ENCODE measurements around the gene SPARC.
"Not testable (repeated sequence)": the region's sequence is repeated elsewhere in the genome, so short reads cannot be mapped to it uniquely, and the experiment has no call there.

SPARC gene

DNA sequence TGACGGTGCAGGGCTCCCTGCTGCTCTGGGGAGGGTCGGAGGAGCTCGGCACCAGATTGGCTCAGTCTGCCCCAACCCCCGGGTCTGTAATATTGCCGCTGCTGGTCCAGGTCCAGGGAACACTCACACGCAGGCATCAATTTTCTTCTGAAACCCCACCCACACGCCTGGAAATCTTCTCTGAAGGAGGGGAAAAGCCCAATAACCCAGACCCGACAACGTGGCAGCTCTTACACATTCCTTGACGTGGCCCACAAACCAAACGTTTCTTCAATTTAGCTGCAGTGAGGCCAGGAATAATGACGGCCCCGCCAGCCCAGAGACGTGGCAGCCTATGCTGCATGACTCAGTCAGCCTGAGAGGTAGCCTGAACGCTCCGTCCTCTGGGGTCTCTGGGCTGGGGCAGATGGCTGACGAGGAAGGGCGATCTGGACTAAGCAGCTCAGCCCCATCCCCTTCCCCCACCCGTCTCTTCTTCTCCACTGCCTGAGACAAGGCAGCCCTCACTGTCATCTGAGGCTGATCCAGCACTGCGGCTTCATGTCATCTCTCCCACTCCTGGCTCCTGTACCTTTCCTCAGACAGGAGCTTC is 9.9 kb upstream of the SPARC start:
- no peak overlapping the region for H3K27ac ChIP-seq (ENCODE audit: insufficient read depth in 1 of 2, low read depth in 1 of 2, low read length in 2 of 2, poor library complexity in 1 of 2, severe bottlenecking in 2 of 2)
- no peaks in the 10 kb centered on the region for H3K4me1 ChIP-seq (ENCODE audit: control extremely low read depth in 1 of 4, control insufficient read depth in 4 of 4, insufficient read depth in 4 of 4, low read length in 3 of 4)
- H3K27me3 ChIP-seq (replicated peaks in 2 of 5; ENCODE audit: control insufficient read depth in 4 of 5, insufficient read depth in 5 of 5, low read length in 4 of 5) = no peaks in the 10 kb centered on the region
- CTCF ChIA-PET = interaction anchor here (1.0 to 4.0 kb wide), 7 partner anchors 8 to 45 kb away, joined by 3 to 12 read pairs (median 4); partner anchors contain the start of gene SPARC
- DNase-seq = no peak
- no peak overlapping the region for H3K4me3 ChIP-seq (ENCODE audit: control insufficient read depth in 1 of 7, extremely low read depth in 1 of 7, insufficient read depth in 4 of 7, low read depth in 2 of 7, low read length in 6 of 7)
- H3K36me3 ChIP-seq (ENCODE audit: control insufficient read depth in 4 of 4, insufficient read depth in 4 of 4, low read length in 3 of 4) = no peaks in the 10 kb centered on the region
- H3K9me3 ChIP-seq (ENCODE audit: control extremely low read depth in 1 of 5, control insufficient read depth in 4 of 5, insufficient read depth in 2 of 5, low read depth in 1 of 5, low read length in 4 of 5) = no peaks in the 10 kb centered on the region
- 68% methylated on average over 17 of the region's 20 CpGs for WGBS (ENCODE audit: insufficient coverage)
- POLR2A ChIA-PET = no interaction called here

DNA sequence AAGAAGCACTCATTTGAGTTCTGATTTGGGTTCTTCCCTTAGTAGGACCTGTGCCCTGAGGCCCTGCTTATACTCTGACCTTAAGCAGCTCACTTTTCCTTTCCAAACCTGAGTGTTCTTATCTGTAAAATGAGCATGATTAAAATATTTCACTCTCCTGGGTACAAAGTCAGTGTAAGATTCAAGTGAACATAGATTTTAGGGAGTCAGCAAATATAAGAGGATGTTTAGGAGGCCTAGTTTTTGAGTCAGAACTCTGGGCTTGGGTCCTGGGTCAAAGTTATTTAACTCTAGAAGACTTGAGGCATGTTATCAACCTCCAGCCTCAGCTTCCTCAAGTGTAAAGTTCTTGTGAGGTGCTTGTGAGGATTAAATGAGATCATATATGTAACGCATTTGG is 8.7 kb upstream of the SPARC start:
- no CpG with 5 or more reads among the region's 1 CpG for WGBS (ENCODE audit: insufficient coverage)
- Histone ChIP-seq H3K27me3 (replicated peaks in 2 of 5; ENCODE audit: control insufficient read depth in 4 of 5, insufficient read depth in 5 of 5, low read length in 4 of 5) (no peaks in the 10 kb centered on the region), H3K4me1 (ENCODE audit: control extremely low read depth in 1 of 4, control insufficient read depth in 4 of 4, insufficient read depth in 4 of 4, low read length in 3 of 4) (no peaks in the 10 kb centered on the region), H3K9me3 (ENCODE audit: control extremely low read depth in 1 of 5, control insufficient read depth in 4 of 5, insufficient read depth in 2 of 5, low read depth in 1 of 5, low read length in 4 of 5) (no peaks in the 10 kb centered on the region), H3K27ac (ENCODE audit: insufficient read depth in 1 of 2, low read depth in 1 of 2, low read length in 2 of 2, poor library complexity in 1 of 2, severe bottlenecking in 2 of 2) (no peak overlapping the region), H3K4me3 (ENCODE audit: control insufficient read depth in 1 of 7, extremely low read depth in 1 of 7, insufficient read depth in 4 of 7, low read depth in 2 of 7, low read length in 6 of 7) (no peak overlapping the region), H3K36me3 (ENCODE audit: control insufficient read depth in 4 of 4, insufficient read depth in 4 of 4, low read length in 3 of 4) (no peaks in the 10 kb centered on the region)
- DNase-seq = no peak
- ChIA-PET CTCF (interaction anchor here (1.0 to 4.0 kb wide), 4 partner anchors 8 to 18 kb away, joined by 3 to 12 read pairs (median 4); partner anchors contain the start of gene SPARC), POLR2A (no interaction called here)

DNA sequence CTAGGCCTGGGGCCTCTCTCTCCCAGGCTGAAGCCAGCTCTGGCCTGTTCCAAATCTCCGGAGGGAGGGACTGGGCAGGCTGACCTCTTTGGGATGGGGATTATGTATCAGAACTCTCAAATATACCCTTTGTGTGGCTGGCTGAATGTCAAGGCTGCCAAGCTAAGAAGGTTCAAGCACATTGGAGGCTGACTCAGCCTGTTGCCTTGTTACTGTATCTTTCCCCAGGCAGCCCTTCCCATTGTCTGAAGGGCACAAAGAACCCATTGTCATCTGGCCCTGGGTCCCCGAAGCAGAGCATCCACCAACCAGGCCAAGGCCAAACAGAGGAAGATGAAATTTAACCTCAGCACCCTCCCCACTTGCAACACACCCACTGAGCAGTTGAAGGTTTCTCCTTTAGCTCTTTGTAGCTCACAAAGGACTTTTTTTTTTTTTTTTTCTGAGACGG is 7.3 kb upstream of the SPARC start:
- Histone ChIP-seq H3K4me3 (ENCODE audit: control insufficient read depth in 1 of 7, extremely low read depth in 1 of 7, insufficient read depth in 4 of 7, low read depth in 2 of 7, low read length in 6 of 7) (no peak overlapping the region), H3K9me3 (ENCODE audit: control extremely low read depth in 1 of 5, control insufficient read depth in 4 of 5, insufficient read depth in 2 of 5, low read depth in 1 of 5, low read length in 4 of 5) (no peaks in the 10 kb centered on the region), H3K27ac (ENCODE audit: insufficient read depth in 1 of 2, low read depth in 1 of 2, low read length in 2 of 2, poor library complexity in 1 of 2, severe bottlenecking in 2 of 2) (no peak overlapping the region), H3K4me1 (ENCODE audit: control extremely low read depth in 1 of 4, control insufficient read depth in 4 of 4, insufficient read depth in 4 of 4, low read length in 3 of 4) (no peaks in the 10 kb centered on the region), H3K27me3 (replicated peaks in 2 of 5; ENCODE audit: control insufficient read depth in 4 of 5, insufficient read depth in 5 of 5, low read length in 4 of 5) (no peaks in the 10 kb centered on the region), H3K36me3 (ENCODE audit: control insufficient read depth in 4 of 4, insufficient read depth in 4 of 4, low read length in 3 of 4) (no peaks in the 10 kb centered on the region)
- WGBS (ENCODE audit: insufficient coverage) = 100% methylated on average over 1 of the region's 3 CpGs
- no peak for DNase-seq
- POLR2A ChIA-PET = no interaction called here
- CTCF ChIA-PET = interaction anchor here (1.2 to 1.5 kb wide), 4 partner anchors 12 to 37 kb away, joined by 4 to 7 read pairs (median 4); no protein-coding TSS in a partner anchor

DNA sequence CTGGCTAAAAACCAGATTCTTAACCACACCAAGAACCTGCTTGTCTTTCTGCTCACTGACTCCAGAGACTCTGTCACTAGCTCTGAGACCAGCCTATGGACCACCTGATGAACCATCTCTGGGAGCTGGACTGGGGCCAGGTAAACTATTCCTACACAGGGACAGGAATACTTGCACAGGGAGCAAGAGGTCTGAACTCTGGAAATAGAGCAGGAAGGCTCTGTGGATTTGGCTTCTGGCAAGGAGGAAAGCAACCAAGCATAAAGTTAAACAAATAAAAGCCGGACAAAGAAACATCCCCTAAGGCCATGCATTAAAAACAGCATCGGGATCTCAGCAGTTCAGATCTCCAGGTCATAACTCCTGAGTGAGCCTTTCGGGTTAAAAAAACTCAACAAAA is 5.6 kb upstream of the SPARC start:
- CTCF ChIA-PET = interaction anchor here (1.3 kb wide), 1 partner anchor 15 kb away, joined by 3 read pairs; no protein-coding TSS in a partner anchor
- Histone ChIP-seq H3K27ac (ENCODE audit: insufficient read depth in 1 of 2, low read depth in 1 of 2, low read length in 2 of 2, poor library complexity in 1 of 2, severe bottlenecking in 2 of 2) (no peak overlapping the region), H3K27me3 (replicated peaks in 2 of 5; ENCODE audit: control insufficient read depth in 4 of 5, insufficient read depth in 5 of 5, low read length in 4 of 5) (no peaks in the 10 kb centered on the region), H3K9me3 (ENCODE audit: control extremely low read depth in 1 of 5, control insufficient read depth in 4 of 5, insufficient read depth in 2 of 5, low read depth in 1 of 5, low read length in 4 of 5) (no peaks in the 10 kb centered on the region), H3K36me3 (ENCODE audit: control insufficient read depth in 4 of 4, insufficient read depth in 4 of 4, low read length in 3 of 4) (no peaks in the 10 kb centered on the region), H3K4me3 (ENCODE audit: control insufficient read depth in 1 of 7, extremely low read depth in 1 of 7, insufficient read depth in 4 of 7, low read depth in 2 of 7, low read length in 6 of 7) (no peak overlapping the region), H3K4me1 (ENCODE audit: control extremely low read depth in 1 of 4, control insufficient read depth in 4 of 4, insufficient read depth in 4 of 4, low read length in 3 of 4) (peaks cover 0 to under 1% (median 0%) of the 10 kb centered on the region in 4 experiments)
- no peak for DNase-seq
- POLR2A ChIA-PET = no interaction called here
- 92% methylated on average over 2 of the region's 3 CpGs for WGBS (ENCODE audit: insufficient coverage)

DNA sequence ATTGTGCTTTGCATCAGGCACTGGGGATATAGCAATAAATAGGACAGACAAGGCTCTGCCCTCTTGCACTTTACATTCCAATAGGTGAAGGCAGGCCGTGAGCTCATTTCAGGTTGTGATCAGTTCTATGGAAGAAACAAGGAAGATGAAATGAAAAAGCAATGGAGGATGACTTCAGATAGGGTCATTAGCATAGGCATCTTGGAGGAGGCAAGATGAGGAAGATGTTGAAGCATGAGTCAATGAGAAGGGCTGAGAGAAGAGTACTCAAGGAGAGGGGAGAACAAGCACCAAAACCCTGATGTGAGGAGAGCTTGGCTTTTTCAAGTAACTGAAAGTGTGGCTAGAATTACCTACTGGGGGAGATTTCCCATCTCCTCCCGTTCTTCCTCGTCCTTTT is 5.0 kb upstream of the SPARC start:
- CTCF ChIA-PET = interaction anchor here (0.9 to 1.6 kb wide), 5 partner anchors 15 to 45 kb away, joined by 3 to 5 read pairs (median 4); no protein-coding TSS in a partner anchor

DNA sequence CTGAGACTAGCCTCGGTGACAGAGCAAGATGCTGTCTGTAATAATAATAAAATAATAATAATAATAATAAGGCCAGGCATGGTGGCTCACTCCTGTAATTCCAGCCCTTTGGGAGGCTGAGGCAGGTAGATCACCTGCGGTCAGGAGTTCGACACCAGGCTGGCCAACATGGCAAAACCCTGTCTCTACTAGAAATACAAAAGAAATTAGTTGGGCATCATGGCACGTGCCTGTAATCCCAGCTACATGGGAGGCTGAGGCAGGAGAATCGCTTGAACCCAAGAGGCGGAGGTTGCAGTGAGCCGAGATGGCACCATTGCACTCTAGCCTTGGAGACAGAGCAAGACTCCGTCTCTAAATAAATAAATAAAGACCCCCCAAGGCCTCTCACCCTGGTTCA is 2.9 kb upstream of the SPARC start:
- POLR2A ChIA-PET; DNase-seq; H3K9me3 ChIP-seq (ENCODE audit: control extremely low read depth in 1 of 5, control insufficient read depth in 4 of 5, insufficient read depth in 2 of 5, low read depth in 1 of 5, low read length in 4 of 5); H3K36me3 ChIP-seq (ENCODE audit: control insufficient read depth in 4 of 4, insufficient read depth in 4 of 4, low read length in 3 of 4); H3K27me3 ChIP-seq (replicated peaks in 2 of 5; ENCODE audit: control insufficient read depth in 4 of 5, insufficient read depth in 5 of 5, low read length in 4 of 5); H3K4me3 ChIP-seq (ENCODE audit: control insufficient read depth in 1 of 7, extremely low read depth in 1 of 7, insufficient read depth in 4 of 7, low read depth in 2 of 7, low read length in 6 of 7); H3K27ac ChIP-seq (ENCODE audit: insufficient read depth in 1 of 2, low read depth in 1 of 2, low read length in 2 of 2, poor library complexity in 1 of 2, severe bottlenecking in 2 of 2): not testable (repeated sequence)
- CTCF ChIA-PET = interaction anchor here (1.0 kb wide), 1 partner anchor 18 kb away, joined by 3 read pairs; no protein-coding TSS in a partner anchor
- WGBS (ENCODE audit: insufficient coverage) = 100% methylated on average over 7 of the region's 8 CpGs
- H3K4me1 ChIP-seq (ENCODE audit: control extremely low read depth in 1 of 4, control insufficient read depth in 4 of 4, insufficient read depth in 4 of 4, low read length in 3 of 4) = peaks cover 0 to 26% (median 23%) of the 10 kb centered on the region in 4 experiments

More for the DNA sequence above, 5.0 kb upstream of the SPARC start:
- Histone ChIP-seq H3K27ac (ENCODE audit: insufficient read depth in 1 of 2, low read depth in 1 of 2, low read length in 2 of 2, poor library complexity in 1 of 2, severe bottlenecking in 2 of 2) (no peak overlapping the region), H3K36me3 (ENCODE audit: control insufficient read depth in 4 of 4, insufficient read depth in 4 of 4, low read length in 3 of 4) (no peaks in the 10 kb centered on the region), H3K27me3 (replicated peaks in 2 of 5; ENCODE audit: control insufficient read depth in 4 of 5, insufficient read depth in 5 of 5, low read length in 4 of 5) (no peaks in the 10 kb centered on the region), H3K4me3 (ENCODE audit: control insufficient read depth in 1 of 7, extremely low read depth in 1 of 7, insufficient read depth in 4 of 7, low read depth in 2 of 7, low read length in 6 of 7) (no peak overlapping the region), H3K9me3 (ENCODE audit: control extremely low read depth in 1 of 5, control insufficient read depth in 4 of 5, insufficient read depth in 2 of 5, low read depth in 1 of 5, low read length in 4 of 5) (no peaks in the 10 kb centered on the region), H3K4me1 (ENCODE audit: control extremely low read depth in 1 of 4, control insufficient read depth in 4 of 4, insufficient read depth in 4 of 4, low read length in 3 of 4) (peaks cover 0 to 6% (median 5%) of the 10 kb centered on the region in 4 experiments)
- no peak for DNase-seq
- POLR2A ChIA-PET = no interaction called here
- 100% methylated on average over 1 of the region's 3 CpGs for WGBS (ENCODE audit: insufficient coverage)

DNA sequence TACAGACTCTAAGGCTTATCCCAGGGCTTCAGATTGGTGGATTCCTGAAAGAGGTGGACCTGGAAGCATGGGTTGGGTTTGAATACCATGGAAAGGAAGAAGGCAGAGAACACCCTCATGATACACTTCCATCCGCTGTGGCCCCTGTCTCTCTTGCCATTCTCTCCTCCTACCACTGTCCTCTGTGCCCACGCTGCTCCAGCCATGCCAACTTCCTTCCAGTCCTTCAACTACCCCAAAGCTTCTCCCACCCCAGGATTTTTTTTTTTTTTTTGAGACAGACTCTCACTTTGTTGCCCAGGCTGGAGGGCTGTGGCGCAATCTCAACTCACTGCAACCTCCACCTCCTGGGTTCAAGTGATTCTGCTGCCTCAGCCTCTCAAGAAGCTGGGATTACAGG is 1.7 kb upstream of the SPARC start:
- Histone ChIP-seq H3K27me3 (replicated peaks in 2 of 5; ENCODE audit: control insufficient read depth in 4 of 5, insufficient read depth in 5 of 5, low read length in 4 of 5) (no peaks in the 10 kb centered on the region), H3K9me3 (ENCODE audit: control extremely low read depth in 1 of 5, control insufficient read depth in 4 of 5, insufficient read depth in 2 of 5, low read depth in 1 of 5, low read length in 4 of 5) (no peaks in the 10 kb centered on the region), H3K4me1 (ENCODE audit: control extremely low read depth in 1 of 4, control insufficient read depth in 4 of 4, insufficient read depth in 4 of 4, low read length in 3 of 4) (peaks cover 0 to 37% (median 30%) of the 10 kb centered on the region in 4 experiments), H3K36me3 (ENCODE audit: control insufficient read depth in 4 of 4, insufficient read depth in 4 of 4, low read length in 3 of 4) (no peaks in the 10 kb centered on the region), H3K27ac (ENCODE audit: insufficient read depth in 1 of 2, low read depth in 1 of 2, low read length in 2 of 2, poor library complexity in 1 of 2, severe bottlenecking in 2 of 2) (no peak overlapping the region), H3K4me3 (ENCODE audit: control insufficient read depth in 1 of 7, extremely low read depth in 1 of 7, insufficient read depth in 4 of 7, low read depth in 2 of 7, low read length in 6 of 7) (no peak overlapping the region)
- POLR2A ChIA-PET = interaction anchor here (0.6 kb wide), 1 partner anchor 354 kb away, joined by 3 read pairs; no protein-coding TSS in a partner anchor
- 94% methylated on average over 2 of the region's 3 CpGs for WGBS (ENCODE audit: insufficient coverage)
- CTCF ChIA-PET = interaction anchor here (0.7 to 2.9 kb wide), 5 partner anchors 9 to 33 kb away, joined by 3 to 16 read pairs (median 7); no protein-coding TSS in a partner anchor
- DNase-seq = no peak

All from common myeloid progenitor, CD34-positive (primary cell).